ENCODE results near the gene ACOT2.

ACOT2 gene

DNA sequence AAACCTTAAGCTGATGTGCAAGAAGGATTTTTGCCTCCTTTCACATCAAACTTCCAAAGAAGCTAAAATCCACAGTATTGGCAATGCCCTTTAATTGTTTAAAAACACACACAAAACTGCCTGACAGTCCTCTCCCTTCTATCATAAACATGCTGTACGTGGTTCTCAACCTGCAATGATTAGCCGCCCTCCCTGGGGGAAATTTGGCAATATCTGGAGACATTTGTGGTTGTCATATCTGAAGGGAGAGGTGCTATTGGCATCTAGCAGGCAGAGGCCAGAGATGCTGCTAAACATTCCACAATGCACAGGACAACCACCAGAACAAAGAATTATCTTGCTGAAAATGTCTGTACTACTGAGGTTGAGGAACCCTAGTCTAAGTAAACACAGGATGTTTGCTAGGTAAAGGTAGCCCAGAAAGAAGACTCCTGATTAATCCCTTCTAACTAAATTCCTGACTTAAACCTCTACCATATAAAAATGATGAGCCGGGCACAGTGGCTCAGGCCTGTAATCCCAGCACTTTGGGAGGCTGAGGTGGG, 44.5 kb downstream of the ACOT2 start:
- TF ChIP-seq, protein P1, sequence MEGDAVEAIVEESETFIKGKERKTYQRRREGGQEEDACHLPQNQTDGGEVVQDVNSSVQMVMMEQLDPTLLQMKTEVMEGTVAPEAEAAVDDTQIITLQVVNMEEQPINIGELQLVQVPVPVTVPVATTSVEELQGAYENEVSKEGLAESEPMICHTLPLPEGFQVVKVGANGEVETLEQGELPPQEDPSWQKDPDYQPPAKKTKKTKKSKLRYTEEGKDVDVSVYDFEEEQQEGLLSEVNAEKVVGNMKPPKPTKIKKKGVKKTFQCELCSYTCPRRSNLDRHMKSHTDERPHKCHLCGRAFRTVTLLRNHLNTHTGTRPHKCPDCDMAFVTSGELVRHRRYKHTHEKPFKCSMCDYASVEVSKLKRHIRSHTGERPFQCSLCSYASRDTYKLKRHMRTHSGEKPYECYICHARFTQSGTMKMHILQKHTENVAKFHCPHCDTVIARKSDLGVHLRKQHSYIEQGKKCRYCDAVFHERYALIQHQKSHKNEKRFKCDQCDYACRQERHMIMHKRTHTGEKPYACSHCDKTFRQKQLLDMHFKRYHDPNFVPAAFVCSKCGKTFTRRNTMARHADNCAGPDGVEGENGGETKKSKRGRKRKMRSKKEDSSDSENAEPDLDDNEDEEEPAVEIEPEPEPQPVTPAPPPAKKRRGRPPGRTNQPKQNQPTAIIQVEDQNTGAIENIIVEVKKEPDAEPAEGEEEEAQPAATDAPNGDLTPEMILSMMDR (IDR thresholded peaks at IDR 0.05; ENCODE audit: borderline replicate concordance, insufficient read depth, low read depth, low read length) = no peak
- H3K4me3 ChIP-seq (ENCODE audit: low read depth, low read length) = no peak overlapping the region

DNA sequence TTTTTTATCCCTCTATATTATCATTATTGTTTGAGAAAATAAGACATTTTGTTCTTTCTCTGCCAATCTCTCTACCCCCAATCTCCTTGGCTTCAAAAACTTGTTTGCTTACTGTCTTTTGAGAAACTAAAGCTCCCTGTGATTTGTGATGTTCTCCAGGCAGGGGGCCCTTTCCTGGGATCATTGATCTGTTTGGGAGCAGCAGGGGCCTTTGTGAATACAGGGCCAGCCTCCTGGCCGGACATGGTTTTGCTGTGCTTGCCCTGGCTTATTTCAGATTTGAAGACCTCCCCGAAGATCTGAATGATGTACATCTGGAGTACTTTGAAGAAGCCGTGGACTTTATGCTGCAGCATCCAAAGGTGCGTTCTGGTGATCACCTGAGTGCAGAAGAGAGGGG, 47.8 kb downstream of the ACOT2 start:
- no peak overlapping the region for H3K4me3 ChIP-seq (ENCODE audit: low read depth, low read length)
- TF ChIP-seq, protein P1 (IDR thresholded peaks at IDR 0.05; ENCODE audit: borderline replicate concordance, insufficient read depth, low read depth, low read length) = no peak

DNA sequence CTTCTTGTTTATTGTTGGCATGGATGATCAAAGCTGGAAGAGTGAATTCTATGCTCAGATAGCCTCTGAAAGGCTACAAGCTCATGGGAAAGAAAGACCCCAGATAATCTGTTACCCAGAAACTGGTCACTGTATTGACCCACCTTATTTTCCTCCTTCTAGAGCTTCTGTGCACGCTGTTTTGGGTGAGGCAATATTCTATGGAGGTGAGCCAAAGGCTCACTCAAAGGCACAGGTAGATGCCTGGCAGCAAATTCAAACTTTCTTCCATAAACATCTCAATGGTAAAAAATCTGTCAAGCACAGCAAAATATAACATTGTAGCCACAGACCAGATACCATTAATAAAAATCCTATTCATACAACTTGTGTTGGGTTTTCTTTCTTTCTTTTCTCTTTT, 50.5 kb downstream of the ACOT2 start:
- no peak overlapping the region for H3K4me3 ChIP-seq (ENCODE audit: low read depth, low read length)
- TF ChIP-seq, protein P1 (IDR thresholded peaks at IDR 0.05; ENCODE audit: borderline replicate concordance, insufficient read depth, low read depth, low read length) = no peak

DNA sequence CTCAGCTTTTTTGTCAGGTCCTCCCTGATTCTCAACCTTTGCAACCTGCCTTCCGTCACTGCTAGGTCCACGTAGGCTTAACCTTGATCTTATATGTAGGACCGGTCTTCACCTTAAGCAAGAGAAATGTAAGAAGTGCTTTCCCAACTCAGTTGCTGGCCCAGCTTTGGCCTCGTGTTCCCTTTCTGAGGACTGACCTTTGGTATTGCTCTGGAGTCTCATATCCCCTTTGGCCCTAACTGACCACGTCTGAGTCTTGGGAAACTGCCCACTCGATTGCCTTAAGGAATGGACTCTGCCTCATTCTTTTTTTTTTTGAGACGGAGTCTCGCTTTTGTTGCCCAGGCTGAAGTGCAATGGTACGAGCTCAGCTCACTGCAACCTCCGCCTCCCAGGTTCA, 51.3 kb downstream of the ACOT2 start:
- TF ChIP-seq, protein P1 (IDR thresholded peaks at IDR 0.05; ENCODE audit: borderline replicate concordance, insufficient read depth, low read depth, low read length) = no peak
- H3K4me3 ChIP-seq (ENCODE audit: low read depth, low read length) = no peak overlapping the region

DNA sequence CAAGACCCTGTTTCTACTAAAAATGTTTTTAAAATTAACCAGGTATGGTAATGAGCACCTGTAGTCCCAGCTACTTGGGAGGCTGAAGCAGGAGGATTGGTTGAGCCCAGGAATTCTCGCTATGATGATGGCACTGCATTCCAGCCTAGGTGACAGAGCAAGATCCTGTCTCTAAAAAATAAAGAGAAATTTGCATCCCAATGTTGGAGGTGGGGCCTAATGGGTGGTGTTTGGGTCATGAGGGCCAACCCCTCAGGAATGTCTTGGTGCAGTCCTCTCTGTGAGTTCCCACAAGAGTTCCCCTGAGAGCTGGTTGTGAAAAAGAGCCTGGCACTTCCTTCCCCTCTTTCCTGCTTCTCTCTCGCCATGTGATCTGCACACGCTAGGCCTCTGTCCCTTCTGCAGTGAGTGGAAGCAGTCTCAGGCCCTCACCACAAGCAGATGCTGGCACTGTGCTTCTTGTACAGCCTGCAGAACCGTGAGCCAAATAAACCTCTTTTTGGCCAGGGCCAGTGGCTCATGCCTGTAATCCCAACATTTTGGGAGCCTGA, 54.6 kb downstream of the ACOT2 start:
- TF ChIP-seq, protein P1 (IDR thresholded peaks at IDR 0.05; ENCODE audit: borderline replicate concordance, insufficient read depth, low read depth, low read length) = no peak

More for the DNA sequence above, 54.6 kb downstream of the ACOT2 start:
- no peak overlapping the region for H3K4me3 ChIP-seq (ENCODE audit: low read depth, low read length)
